ENCODE results near the gene THEM5.
"Not testable (repeated sequence)": the region's sequence is repeated elsewhere in the genome, so short reads cannot be mapped to it uniquely, and the experiment has no call there.

DNA sequence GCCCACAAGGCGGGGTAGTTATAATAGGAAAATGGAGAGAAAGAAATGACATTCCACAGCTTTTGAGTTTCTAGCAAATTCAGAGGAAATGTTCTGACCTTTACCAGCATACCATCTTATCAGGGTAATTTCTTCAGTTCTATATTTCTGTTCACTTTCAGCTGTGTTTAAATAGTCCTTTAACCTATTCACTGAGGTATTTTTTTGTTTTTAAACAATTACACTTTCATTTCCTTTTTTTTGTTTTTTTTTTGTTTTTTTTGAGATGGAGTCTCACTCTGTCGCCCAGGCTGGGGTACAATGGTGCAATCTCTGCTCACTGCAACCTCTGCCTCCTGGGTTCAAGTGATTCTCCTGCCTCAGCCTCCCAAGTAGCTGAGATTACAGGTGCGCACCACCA, 30.9 kb upstream of the THEM5 start:
- TF ChIP-seq POLR2AphosphoS5 (IDR thresholded peaks at IDR 0.05; ENCODE audit: borderline replicate concordance, low read depth, low read length); EZH2 (IDR thresholded peaks at IDR 0.05): not testable (repeated sequence)
